HTR-8/SVneo (cell line): ENCODE measurements around the gene PADI2.

Source experiments
- DNase-seq: peaks from one replicate; pipeline ENCODE4 v3.0.0; 2011; ENCODE audit warnings: low spot score, mixed read lengths; ENCODE audit not compliant: insufficient read length
- FAIRE-seq: peaks from 2 replicates; lab custom pipeline; 2011; peaks lifted over from hg19 to GRCh38; lab: Jason Lieb, UNC

PADI2 gene

DNA sequence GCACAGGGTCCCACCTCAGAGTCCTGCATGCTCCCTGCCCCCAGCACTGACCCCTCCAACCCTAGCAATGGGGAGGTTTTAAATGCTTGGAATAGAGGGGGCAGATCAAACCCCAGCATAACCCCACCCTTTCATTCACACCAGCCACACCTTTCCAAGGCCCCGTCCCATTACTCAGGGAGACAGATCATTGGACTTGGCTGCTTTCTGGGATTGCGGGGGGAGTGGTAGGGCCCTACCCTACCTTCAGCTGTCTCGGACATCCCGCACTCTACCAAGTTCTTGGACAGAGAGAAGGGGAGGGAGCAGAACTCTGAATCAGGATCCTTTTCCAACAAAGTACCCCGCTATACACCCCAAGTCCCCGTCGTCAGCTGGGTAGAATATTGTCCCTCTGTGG is 983 bp downstream of the PADI2 start:
- FAIRE-seq (no peak), DNase-seq (no peak)

DNA sequence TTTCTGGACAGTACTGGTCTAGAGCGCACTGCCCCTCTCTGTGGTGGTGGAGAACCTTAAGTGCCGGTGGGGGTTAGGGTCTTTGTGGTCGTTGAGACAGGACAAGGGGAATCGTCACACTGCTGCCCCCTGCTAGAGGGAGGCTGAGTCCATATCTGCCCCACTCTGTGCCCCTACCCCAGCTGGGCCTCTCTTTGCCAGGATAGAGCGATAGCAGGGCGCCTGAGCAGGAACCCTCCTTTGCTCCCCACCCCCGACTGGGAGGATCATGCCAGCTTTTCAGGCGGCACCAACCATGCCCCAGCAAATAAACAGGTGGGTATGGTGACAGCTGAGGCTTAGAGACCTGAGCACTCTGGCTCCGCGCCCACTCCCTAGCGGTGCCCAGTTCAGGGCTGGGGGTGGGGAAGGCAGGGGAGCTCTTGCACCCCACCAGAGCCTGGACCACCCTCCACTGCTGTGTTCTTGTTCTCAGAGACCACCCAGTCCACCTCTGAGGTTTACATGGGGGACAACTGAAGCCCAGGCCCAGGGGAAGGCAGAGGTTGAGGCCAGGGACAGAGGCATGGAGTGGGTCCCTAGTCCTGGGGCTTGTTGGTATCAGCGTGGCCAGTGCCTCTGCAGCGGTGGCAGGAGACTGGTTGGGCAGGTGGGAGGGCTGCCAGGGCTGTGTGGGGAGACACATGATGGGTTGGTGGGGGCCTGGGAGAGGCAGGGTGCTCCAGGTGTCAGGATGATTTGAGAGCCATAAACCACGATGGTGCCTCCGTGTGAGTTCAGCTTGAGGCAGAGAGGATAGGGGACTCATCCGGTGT is 1.6 kb downstream of the PADI2 start:
- DNase-seq (no peak), FAIRE-seq (no peak)

DNA sequence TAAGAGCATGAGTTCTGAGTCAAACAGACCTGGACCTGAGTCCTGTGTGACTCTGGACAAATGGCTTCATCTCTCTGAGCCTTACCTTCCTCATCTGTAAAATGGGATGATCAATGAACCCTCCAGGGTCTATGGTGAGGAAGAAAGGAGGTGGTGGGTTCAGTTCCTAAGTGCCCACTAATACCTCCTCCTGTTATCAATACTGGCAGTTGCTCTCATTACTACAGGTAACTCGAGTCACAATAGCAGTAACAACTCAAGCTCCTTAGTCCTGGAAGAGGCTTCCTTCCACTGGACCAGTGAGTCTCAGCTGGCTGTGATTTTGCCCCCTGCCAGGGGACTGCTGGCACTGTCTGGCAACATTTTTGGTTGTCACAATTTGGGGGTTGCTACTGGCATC is 2.6 kb downstream of the PADI2 start:
- no peak for DNase-seq
- no peak for FAIRE-seq

DNA sequence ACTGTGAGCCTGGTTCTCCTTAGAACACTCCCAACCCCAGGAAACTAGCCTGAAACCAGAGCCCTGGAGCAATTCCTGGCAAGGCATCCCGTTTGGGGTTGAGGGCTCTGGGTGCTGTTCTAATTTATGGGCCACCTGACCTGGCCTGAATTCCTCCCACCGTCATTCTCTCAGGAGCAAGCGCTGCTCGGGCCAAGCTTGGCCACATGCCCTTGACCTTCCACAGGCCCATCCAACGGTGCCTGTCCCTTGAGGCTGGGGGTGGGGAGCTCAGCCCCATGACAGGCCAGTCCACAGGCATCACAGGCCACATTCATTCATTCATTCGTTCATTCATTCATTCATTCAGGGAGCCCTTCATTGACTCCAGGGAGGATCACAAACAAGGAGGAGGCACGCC is 5.3 kb downstream of the PADI2 start:
- FAIRE-seq = no peak
- peak; percentile 31 for DNase-seq

- FAIRE-seq (no peak), DNase-seq (no peak)
Measured at GRCh38 chr1:17112496-17113236, 6.6 kb downstream of the PADI2 start.

GRCh38 chr1:17112076-17112475 is 7.2 kb downstream of the PADI2 start:
- FAIRE-seq = no peak
- no peak for DNase-seq

GRCh38 chr1:17110555-17110926 is 8.7 kb downstream of the PADI2 start:
- DNase-seq = no peak
- FAIRE-seq = no peak

- DNase-seq = no peak
- no peak for FAIRE-seq
Measured at GRCh38 chr1:17109892-17110554, 9.2 kb downstream of the PADI2 start.

DNA sequence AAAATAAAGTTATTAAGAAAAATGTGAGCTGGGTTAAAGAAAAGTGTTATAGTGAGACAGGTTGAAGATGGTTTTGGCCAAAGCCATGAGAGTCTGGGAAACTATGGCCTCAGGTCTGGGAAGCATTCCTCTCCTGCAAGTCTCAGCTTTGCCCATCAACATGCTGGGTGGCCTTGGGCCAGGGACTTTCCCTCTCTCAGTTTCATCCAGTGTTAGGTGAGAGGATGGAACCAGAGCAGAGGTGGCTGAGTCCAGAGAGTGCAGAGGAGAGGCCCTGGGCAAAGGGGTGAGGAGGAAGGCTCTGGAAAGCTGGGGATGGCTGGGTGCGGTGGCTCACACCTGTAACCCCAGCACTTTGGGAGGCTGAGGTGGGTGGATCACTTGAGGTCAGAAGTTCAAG is 10.5 kb downstream of the PADI2 start:
- no peak for FAIRE-seq

DNA sequence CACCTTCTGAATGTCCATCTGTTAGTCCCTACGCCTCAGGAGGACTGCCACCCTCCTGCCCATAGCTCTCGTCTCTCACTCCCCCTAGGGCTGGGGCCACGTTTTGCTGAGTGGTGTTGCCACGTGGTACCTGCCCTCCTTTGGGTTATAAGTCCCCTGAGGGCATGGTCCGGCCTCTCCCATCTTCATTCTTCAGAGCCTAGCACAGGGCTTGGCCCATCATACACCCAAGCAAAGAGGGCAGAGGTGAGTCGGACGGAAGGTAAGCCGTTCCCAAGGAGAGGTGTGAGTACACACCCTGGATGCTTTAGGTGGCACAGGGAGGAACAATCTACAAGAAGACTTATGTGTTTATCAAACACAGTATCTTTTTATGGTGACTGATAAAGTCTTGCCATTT is 10.9 kb downstream of the PADI2 start:
- FAIRE-seq = no peak
- DNase-seq = no peak

More for the DNA sequence above, 10.5 kb downstream of the PADI2 start:
- DNase-seq = no peak

GRCh38 chr1:17104782-17105181 is 14.5 kb downstream of the PADI2 start:
- DNase-seq (no peak), FAIRE-seq (no peak)

DNA sequence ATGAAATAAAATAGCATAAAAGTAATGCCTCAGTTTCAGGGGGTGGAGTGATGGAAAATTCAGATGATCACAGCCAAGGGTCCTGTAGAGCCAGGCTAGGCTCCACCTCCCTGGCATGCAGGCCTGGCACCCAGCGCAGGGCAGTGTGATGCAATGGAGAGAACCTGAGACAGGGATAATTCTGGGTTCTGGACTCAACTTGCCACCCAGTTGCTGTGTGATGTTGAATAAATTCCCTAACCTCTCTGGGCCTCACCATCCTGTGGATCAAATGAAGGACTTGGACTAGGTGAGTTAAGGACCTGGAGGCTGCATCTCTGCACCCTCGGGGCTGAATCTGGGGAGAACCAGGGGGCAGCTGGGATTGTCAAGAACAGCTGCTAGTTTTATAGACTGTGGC is 17.0 kb downstream of the PADI2 start:
- FAIRE-seq (no peak), DNase-seq (no peak)

DNA sequence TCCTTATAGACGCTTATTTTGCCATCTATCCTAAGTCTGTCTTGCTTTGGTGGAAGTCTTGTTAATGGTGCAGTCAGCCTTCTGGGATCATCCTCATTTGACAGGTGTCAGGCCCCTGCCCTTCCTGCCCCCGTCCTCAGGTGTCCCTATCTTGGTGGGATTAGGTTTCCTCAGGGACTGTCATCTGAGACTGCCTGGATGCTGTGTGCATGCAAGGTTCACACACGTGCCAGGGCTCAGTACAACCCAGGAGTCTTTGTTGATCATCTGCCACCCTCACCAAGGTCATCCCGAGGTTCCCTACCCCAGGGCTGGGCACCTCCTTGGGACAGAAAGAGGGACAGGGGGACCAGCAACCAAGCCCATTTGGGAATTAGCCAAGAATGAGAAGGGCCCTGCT is 18.0 kb downstream of the PADI2 start:
- DNase-seq (no peak), FAIRE-seq (no peak)

- FAIRE-seq = no peak
- no peak for DNase-seq
Measured at GRCh38 chr1:17099616-17100340, 19.5 kb downstream of the PADI2 start.

- FAIRE-seq (no peak), DNase-seq (no peak)
Measured at GRCh38 chr1:17098446-17099317, 20.6 kb downstream of the PADI2 start.

- FAIRE-seq = no peak
- DNase-seq = no peak
Measured at GRCh38 chr1:17097787-17098186, 21.5 kb downstream of the PADI2 start.

- FAIRE-seq (no peak), DNase-seq (no peak)
Measured at GRCh38 chr1:17097147-17097546, 22.1 kb downstream of the PADI2 start.

DNA sequence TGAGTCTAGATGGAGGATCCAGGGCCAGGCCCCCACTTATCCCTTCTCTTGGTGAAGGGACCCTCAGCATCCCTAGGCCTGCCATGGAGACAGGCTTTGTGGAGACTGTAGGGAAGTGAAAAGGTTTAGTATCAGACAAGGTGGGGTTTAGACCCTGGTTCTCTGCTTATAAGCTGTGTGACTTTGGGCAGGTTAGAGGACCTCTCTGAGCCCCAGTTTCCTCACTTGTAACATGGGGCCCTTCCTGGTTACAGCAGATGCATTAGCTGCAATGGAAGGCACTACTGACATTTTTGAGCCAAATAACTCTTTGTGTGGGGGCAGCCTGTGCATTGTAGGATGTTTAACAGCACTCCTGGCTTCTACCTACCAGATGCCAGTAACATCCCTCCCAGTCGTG is 22.7 kb downstream of the PADI2 start:
- no peak for DNase-seq
- FAIRE-seq = no peak

- no peak for FAIRE-seq
- no peak for DNase-seq
Measured at GRCh38 chr1:17095141-17095540, 24.1 kb downstream of the PADI2 start.

DNA sequence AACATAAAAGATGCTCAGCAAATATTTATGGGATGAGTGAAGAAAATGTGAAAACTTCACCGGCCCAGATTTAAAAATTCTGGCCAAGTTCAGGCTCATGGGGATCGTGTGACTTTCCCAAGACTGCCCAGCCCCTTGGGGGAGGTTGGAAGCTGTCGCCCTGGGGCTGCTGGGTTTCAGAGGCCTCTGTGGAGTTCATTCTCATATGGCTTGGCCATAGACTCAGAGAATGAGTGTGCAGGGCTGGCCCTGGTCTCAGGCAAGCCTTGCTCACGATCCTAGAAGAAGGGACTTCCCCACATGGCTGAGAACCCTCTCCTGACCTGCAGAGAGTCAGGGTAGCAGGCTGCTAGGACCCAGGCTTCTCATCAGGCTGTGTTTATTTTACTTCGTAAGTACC is 24.6 kb downstream of the PADI2 start:
- FAIRE-seq (no peak), DNase-seq (no peak)
